ENCODE measurements around the gene DNAJB9. TPM values are rescaled to one million over a fixed set of nuclear protein-coding genes. Genes with fewer than 3 reads are reported as not detected.

The DNAJB9 gene
- total and polyA plus RNA-seq, 2 of the 13 experiments (the other 11 are each of a cell fraction or from before 2014, with no cell fraction given): 8.6 to 16.4 TPM

DNA sequence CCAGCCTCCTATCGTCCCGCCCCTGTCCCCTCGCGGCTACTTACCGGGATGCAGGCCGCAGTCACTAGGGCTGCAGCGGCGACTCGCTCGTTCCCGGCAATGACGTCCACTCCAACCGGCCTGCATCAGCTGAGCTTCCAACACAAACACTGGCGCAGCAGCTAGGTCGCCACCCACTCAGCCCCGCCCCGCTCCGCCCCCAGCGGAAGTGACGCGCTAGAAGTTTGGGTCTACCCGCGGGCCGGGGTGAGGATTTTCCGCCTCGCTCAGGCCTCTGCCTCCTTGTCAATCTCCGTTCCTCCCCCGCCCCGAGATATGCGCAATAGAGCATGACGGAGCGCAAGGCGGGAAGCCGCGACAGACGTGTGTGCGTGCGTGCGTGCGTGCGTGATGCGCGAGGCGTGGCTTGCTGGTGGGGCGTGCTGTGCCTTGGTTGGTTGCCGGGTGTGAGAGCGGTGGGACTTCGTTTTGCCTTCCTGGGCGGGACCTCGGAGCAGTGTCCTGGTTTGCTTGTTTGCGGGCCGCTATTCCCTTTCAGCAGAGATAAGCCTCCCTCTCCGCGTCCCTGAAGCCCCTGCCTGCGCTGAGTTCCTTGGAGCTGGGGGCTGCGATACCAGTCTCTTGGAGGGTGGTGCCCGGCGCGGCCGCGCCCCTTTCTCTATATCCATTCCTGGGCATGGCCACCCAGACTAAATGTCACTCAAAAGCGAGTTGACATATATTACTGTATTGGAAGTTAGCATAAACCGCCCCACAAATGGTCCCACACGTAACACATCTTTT lies 43.5 kb upstream of the DNAJB9 start, which contains the start of gene PNPLA8 (continued):
- TF ChIP-seq, protein P1, sequence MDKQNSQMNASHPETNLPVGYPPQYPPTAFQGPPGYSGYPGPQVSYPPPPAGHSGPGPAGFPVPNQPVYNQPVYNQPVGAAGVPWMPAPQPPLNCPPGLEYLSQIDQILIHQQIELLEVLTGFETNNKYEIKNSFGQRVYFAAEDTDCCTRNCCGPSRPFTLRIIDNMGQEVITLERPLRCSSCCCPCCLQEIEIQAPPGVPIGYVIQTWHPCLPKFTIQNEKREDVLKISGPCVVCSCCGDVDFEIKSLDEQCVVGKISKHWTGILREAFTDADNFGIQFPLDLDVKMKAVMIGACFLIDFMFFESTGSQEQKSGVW (CRISPR knock-in tag; IDR thresholded peaks at IDR 0.05; ENCODE audit: borderline replicate concordance): no peak
- TF ChIP-seq MATR3 (CRISPR knock-in tag; IDR thresholded peaks at IDR 0.05) (no peak), ZFP37 (CRISPR knock-in tag; IDR thresholded peaks at IDR 0.05; ENCODE audit: borderline replicate concordance) (0 out of 2 replicates have a peak, but pooled peaks have one; percentile 11), SIX4 (CRISPR knock-in tag; IDR thresholded peaks at IDR 0.05) (peak; percentile 22; the same call in 1 of the 2 replicates), EP300 (IDR thresholded peaks at IDR 0.05; ENCODE audit: low read depth in 2 of 2, low read length in 2 of 2) (no peak), EP300 (CRISPR knock-in tag; IDR thresholded peaks at IDR 0.05; ENCODE audit: borderline replicate concordance) (0 out of 2 replicates have a peak, but pooled peaks have one; percentile 10), ZSCAN20 (CRISPR knock-in tag; IDR thresholded peaks at IDR 0.05; ENCODE audit: borderline replicate concordance) (no peak), ZNF317 (CRISPR knock-in tag; IDR thresholded peaks at IDR 0.05) (peak; percentile 20; the same call in 1 of the 2 replicates), ZNF367 (CRISPR knock-in tag; IDR thresholded peaks at IDR 0.05; ENCODE audit: borderline replicate concordance) (no peak), ZNF407 (CRISPR knock-in tag; IDR thresholded peaks at IDR 0.05; ENCODE audit: not compliant biosample characterization) (peak; percentile 31), ZZZ3 (CRISPR knock-in tag; IDR thresholded peaks at IDR 0.05; ENCODE audit: borderline replicate concordance) (peak; percentile 94; the same call in 1 of the 2 replicates), KLF16 (CRISPR knock-in tag; IDR thresholded peaks at IDR 0.05) (peak in 1 of 2 experiments; percentile 83; a peak in 2 of 4 replicates), ZNF30 (CRISPR knock-in tag; IDR thresholded peaks at IDR 0.05) (no peak), RFX3 (CRISPR knock-in tag; IDR thresholded peaks at IDR 0.05) (no peak), ZFP36L1 (CRISPR knock-in tag; IDR thresholded peaks at IDR 0.05) (peak; percentile 82), RAD21 (CRISPR knock-in tag; IDR thresholded peaks at IDR 0.05) (no peak), RARA (CRISPR knock-in tag; IDR thresholded peaks at IDR 0.05) (no peak), TARDBP (CRISPR knock-in tag; IDR thresholded peaks at IDR 0.05) (peak; percentile 90), PITX1 (CRISPR knock-in tag; IDR thresholded peaks at IDR 0.05) (peak; percentile 61; the same call in 1 of the 2 replicates), BRCA1 (CRISPR knock-in tag; IDR thresholded peaks at IDR 0.05) (no peak)
